ENCODE measurements around the gene IMMP2L.

DNA sequence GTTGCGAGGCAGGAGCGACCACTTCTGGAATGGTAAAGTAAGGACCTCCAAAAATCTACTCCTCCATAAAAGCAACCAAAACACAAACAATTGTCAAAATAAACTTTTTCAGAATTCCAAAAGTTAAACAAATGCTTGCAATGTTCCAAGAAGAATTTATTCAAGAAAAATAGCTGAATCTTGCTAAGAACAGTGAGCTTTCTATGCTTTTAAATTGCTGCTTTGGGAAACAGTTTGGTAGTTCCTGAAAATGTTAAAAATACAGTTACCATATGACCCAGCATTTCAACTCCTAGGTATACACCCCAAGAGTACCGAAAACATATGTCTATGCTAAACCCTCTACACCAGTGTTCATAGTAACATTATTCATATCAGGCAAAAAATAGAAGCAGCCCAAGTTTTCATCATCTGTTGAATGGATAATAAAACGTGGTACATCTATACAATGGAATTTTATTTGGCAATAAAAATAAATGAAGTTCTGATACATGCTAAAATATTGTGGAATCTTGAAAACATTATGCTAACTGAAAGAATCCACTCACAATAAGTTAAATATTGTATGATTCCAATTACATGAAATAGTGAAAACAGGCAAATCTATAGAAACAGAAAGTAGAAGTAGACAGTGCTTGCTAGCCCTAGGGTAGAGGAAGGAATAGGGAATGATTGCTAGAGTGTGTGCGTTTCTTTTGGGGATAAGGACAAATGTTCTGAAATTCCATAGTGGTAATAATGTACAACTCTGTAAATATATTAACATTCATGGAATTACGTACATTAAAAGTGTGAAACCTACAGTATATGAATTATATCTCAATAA lies 414.4 kb downstream of the IMMP2L start:
- no peak for TF ChIP-seq POLR2A (IDR thresholded peaks at IDR 0.05)
- TF ChIP-seq, protein P1, sequence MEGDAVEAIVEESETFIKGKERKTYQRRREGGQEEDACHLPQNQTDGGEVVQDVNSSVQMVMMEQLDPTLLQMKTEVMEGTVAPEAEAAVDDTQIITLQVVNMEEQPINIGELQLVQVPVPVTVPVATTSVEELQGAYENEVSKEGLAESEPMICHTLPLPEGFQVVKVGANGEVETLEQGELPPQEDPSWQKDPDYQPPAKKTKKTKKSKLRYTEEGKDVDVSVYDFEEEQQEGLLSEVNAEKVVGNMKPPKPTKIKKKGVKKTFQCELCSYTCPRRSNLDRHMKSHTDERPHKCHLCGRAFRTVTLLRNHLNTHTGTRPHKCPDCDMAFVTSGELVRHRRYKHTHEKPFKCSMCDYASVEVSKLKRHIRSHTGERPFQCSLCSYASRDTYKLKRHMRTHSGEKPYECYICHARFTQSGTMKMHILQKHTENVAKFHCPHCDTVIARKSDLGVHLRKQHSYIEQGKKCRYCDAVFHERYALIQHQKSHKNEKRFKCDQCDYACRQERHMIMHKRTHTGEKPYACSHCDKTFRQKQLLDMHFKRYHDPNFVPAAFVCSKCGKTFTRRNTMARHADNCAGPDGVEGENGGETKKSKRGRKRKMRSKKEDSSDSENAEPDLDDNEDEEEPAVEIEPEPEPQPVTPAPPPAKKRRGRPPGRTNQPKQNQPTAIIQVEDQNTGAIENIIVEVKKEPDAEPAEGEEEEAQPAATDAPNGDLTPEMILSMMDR (IDR thresholded peaks at IDR 0.05) = no peak
